GM18499 (cell line): ENCODE results near the gene TNFRSF8.
"Not testable (repeated sequence)": the region's sequence is repeated elsewhere in the genome, so short reads cannot be mapped to it uniquely, and the experiment has no call there.

Source experiments
- ATAC-seq: cut with Tn5 transposase; IDR thresholded peaks from one replicate; pipeline ENCODE4 v1.9.1; 2021; ENCODE audit warnings: moderate number of reproducible peaks; ENCODE audit not compliant: insufficient read depth, unreplicated experiment

TNFRSF8 gene

DNA sequence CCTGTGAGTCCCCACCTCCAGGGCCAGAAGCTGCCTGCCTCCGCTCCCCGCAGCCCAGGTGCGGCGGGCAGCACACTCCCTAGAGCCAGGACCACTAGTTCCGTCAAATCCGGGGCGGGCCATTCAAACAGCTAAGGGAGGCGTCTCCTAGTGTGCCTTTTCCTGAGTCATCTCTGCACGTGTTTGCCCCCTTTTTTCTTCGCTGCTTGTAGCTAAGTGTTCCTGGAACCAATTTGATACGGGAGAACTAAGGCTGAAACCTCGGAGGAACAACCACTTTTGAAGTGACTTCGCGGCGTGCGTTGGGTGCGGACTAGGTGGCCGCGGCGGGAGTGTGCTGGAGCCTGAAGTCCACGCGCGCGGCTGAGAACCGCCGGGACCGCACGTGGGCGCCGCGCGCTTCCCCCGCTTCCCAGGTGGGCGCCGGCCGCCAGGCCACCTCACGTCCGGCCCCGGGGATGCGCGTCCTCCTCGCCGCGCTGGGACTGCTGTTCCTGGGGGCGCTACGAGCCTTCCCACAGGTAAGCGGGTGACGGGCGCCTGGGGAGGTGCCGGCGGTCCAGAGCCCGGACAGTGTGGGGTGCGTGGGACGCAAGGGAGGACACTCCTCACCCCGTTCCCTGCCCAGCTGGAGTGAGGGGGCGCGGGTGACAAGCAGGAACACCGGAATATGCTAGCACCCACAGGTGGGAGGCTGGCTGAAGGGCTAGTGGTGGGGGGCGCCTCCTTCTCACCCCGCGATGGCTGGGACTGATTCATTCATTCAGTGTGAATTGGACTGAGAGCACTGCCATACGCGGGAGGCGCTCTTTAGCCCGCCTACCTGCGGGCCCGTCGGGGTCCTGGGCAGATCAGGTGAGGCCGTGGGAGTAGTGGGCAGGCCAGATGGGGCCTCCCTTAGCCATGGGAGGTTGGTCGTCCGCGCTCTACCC, at the start of gene TNFRSF8:
TSS of gene TNFRSF8 (plus strand) at position 163 of the 932 bp plus-strand sequence. CDS start at position 459, 296 bp downstream.
- ATAC-seq = no peak

DNA sequence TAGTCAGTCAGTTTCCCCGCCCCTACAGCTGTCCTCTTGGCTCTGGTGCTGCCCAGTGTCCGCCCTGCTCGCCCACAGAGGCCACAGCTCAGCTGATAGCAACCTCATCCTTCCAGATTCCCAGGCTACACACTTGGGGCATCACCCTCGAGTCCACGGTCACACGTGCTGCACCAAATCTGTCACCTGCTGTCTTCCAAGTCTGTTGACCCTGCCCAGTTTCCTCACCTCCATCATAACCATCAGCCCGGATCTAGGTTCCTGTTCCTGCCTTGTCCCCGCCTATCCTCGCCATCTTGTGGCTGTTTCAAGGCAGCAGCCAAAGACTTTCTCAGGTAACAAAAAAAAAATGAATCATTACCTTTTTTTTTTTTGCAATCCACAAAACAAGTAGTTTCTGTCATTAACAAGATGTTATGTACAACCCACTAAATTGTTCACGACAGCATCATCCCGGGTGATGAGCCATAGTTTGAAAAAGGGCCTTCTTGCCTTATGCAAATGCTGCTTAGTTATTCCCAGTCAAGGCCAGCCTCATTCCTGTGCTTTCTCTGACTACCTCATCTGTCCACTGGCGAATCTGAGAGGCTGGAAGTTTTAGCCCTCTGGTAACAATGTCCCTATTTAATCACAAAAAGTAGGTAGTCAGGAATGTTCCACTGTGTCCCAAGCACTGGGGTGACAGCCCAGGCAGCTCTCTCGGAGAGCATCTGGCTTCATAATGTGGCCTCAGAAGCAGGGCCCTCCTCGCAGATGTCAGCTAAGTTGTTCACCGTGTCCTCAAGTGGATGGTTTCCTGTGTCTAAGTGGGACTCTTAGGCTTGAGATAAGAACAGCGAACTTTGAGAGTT, 48.7 kb upstream of the TNFRSF8 start:
- ATAC-seq = no peak

DNA sequence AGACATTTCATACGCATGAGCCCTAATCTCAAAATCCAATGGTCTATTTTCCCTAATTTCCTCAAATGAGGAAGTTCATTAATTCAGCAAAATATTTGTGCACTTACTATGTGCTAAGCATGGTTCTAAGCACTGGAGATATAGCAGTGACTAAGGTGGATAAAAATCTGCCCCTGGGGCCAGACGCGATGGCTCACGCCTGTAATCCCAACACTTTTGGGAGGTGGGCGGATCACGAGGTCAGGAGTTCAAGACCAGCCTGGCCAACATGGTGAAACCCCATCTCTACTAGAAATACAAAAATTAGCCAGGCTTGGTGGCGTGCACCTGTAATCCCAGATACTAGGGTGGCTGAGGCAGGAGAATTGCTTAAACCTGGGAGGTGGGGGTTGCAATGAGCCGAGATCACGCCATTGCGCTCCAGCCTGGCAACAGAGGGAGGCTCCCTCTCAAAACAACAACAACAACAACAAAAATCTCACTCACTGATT, 48.1 kb upstream of the TNFRSF8 start:
- ATAC-seq = no peak

DNA sequence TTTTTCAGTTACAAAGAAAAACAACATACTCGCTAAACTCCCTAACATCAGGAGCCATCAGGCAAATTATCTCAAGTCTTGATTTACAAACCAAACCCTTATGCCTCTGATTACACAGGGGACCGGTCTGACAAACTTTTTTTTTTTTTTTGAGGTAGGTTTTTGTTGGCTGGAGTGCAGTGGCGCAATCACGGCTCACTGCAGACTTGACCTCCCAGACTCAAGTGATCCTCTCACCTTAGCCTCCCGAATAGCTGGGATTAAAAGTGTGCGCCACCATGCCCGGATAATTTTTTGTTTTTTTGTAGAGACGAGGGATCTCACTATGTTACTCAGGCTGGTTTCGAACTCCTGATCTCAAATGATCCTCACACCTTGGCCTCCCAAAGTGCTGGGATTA, 47.6 kb upstream of the TNFRSF8 start:
- no peak for ATAC-seq

DNA sequence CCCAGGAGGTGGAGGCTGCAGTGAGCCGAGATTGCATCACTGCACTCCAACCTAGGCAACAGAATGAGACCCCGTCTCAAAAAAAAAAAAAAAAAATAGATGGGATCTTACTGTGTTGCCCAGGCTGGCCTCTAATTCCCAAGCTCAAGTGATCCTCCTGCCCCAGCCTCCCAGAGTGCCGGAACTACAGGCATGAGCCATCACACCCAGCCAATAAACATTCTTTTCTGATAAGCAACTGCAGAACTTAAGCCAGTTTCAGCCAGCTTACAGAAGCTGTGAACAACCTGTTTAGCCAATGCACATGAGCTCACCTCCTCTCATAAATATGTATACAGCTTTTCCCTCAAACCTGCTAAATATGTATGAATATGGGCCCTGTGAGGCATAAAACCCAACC, 46.9 kb upstream of the TNFRSF8 start:
- no peak for ATAC-seq

DNA sequence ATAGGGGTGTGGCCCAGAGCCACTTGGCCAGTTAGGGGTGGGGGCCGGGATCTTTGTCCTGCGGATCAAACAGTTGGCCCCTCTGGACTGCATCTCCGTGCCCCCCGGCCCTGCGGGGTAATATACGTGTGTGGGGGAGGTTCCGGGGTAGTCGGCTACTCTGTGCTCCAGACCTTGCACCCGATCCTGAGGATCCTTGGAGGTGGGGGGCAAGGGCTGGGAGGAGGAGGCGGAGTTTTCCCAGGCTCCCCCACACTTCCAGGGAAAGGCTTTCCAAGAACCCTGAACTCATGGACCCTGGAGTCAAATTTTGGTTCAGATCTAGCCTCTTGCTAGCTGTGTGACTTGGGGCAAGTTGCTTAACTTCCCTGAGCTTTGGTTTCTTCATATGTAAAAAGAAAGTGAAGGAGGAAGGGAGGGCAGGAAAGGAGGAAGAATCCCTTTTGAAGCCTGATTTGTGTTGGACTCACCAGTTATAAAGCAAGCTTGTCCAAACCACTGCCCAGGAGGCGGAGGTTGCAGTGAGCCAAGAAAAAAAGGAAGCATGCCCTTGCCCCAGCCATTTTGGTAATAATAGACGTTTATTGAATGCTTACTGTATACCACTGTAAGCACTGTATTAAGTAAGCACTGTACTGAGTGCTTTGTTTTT, 43.1 kb upstream of the TNFRSF8 start:
- ATAC-seq = no peak

DNA sequence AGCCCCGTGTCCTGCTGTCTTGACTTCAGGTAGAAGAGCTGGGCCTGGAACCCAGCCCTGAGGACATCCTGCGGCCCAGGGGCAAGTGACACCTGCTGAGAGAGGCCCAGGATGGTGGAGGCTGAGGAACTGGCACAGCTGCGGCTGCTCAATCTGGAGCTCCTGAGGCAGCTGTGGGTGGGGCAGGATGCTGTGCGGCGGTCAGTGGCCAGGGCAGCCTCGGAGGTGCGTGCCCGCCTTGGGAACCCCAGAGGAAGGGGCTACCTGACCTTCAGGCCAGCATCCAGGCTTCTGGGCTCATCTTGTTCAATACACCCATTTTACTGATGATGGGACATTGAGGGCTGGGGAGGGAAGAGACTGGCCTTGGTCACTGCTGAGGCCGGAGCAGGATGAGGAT, 41.5 kb upstream of the TNFRSF8 start:
- no peak for ATAC-seq

DNA sequence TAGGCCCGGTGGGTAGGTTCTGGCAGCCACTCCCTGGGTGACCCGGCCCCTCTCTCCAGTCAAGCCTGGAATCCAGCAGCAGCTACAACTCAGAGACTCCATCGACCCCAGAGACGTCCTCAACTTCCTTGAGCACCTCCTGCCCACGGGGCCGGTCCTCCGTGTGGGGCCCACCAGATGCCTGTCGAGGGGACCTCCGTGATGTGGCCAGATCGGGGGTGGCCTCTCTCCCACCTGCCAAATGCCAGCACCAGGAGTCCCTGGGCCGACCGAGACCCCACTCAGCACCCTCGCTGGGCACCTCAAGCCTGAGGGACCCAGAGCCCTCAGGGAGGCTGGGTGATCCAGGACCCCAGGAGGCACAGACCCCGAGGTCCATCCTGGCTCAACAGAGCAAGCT, 41.1 kb upstream of the TNFRSF8 start:
- ATAC-seq = no peak

DNA sequence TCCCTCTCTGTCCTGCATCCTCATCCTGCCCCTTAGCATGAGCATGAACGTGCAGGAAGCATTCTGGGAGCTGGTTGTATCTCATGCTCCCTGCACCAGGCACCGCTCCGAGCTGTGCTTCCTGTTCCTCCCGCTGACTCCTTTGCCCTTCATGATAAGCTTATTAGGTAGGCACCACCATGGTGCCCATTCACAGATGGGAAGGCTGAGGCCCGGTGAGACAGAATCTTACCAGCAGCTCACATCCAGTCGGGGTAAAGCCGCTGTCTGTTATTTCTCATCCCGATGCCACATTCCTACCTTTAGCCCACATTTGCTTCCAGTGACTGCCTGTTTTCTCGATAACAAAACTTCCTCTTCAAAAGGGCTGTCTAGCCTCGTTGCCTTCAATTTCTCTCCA, 36.5 kb upstream of the TNFRSF8 start:
- ATAC-seq = no peak

DNA sequence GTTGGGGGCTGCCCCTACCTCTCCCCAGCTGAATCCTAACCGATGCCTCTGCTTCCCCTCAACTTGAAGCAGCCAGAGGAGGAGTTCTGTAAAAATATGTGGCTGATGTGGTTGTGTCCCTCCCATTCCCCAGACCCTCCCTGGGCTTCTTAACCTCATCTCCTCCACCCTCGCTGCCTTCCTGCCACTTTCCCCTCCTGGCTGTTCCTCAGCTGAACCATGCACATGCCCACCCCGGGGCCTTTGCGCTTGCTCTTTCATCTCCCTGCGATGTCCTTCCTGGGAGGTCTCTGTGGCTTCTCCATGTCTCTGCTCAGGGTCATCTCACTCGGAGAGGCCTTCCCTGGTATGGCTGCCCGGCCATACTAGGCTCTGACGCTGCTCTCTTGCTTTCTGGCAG, 34.9 kb upstream of the TNFRSF8 start:
- ATAC-seq = no peak

DNA sequence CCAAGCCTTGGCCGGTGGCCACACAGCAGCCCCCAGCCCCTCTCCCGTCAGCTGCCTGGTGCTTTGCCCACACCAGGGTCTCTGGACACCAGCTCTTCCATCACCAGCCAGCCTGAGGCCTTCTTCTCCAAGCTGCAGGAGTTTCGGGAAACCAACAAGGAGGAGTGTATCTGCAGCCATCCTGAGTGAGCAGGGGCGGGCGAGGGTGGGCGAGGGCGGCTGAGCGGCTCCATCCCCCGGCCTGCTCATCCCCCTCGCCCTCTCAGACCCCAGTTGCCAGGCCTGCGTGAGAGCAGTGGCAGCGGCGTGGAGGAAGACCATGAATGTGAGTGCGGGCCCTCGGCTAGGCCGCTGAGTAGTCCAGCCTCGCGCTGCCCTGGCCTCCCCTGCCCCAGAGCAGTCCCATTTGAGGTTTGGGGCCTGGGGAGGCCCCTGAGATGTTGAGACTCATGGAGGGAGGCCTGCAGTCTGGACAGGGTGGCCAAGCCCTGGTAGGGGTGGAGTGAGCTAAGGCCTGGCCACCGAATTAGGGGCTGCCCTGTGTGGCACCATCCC, 34.1 kb upstream of the TNFRSF8 start:
- ATAC-seq = no peak

DNA sequence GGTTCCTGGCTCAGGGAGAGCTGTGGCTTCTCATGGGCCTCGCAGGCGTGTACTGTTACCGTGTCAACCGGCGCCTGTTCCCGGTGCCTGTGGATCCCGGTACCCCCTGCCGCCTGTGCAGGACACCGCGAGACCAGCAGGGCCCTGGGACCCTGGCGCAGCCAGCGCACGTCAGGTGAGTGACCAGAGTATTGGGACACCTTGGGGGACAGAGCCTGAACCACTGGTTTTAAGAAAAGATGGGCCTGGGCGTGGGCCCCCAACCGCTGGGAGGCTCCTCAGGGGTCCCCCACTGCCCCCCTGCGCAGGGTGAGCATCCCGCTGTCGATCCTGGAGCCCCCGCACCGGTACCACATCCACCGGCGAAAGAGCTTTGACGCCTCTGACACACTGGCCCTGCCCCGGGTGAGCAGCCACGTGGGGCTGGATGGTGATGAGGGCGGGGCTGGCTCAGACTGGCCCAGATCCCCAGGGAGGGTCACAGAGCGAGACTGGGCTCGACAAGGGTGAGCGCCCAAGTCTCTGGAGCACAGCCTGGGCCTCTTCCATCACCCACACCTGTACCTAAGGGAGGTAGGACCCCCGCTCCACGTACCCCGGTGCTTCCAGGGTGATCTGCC, 33.3 kb upstream of the TNFRSF8 start:
- ATAC-seq = no peak

DNA sequence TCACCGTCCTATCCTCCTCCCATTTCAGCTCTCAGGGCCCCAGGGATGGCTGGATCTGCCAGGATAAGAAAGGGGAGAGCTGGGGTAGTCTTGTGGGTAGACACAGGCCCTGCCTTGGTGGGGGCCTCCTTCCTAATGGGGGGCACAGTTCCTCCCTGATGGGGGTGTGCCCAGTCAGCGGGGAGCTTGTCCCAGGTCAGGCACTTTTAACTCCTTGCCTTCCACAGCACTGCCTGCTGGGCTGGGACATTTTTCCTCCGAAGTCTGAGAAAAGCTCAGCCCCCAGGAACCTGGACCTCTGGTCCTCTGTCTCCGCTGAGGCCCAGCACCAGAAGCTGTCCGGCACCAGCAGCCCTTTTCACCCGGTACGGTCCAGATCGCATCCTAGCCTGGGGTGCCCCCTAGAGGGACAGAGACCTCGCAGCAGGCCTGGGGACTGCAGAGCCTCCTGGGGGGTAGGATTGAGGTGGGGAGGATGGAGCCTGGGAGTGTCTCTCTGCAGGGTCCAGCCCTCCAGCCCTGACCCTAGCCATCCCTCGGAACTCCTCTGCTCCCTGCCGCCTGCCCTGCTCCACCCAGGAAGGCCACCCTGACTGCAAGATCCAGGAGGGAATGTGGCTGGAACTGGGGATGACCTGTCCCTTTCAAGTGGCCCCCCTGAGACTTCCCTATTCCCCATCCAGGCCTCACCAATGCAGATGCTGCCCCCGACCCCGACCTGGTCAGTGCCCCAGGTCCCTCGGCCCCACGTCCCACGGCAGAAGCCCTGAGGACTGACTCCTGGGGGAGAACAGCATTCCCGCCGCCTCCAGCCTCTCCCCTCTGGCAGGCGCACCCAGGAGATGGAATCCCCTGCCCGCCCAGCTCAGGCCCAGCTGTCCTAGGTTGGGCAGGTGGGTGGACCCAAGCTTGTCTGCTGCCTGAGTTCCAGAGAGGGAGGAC, 31.8 kb upstream of the TNFRSF8 start:
- no peak for ATAC-seq

DNA sequence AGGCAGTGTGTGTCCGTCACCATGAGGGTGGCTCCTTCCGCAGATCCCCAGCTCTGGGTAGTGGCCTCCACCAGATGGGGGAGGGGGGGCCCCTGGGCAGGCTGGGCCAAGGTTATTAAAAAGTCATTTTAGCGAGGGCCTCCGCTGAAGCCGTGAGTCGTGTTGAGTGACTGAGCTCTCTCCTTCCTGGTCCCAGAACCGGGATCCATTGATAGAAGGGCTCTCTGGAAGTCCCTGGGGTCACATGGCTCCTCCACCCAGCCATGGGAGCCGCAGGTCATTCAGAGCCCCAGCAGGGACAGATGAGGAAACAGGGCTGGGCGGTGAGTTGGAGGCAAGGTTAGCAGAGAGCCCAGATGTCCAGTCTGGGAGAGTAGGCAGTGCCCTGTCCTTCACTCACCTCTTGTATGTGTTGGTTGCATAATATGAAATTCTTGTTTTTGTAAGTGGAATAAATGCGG, 30.9 kb upstream of the TNFRSF8 start:
- no peak for ATAC-seq

DNA sequence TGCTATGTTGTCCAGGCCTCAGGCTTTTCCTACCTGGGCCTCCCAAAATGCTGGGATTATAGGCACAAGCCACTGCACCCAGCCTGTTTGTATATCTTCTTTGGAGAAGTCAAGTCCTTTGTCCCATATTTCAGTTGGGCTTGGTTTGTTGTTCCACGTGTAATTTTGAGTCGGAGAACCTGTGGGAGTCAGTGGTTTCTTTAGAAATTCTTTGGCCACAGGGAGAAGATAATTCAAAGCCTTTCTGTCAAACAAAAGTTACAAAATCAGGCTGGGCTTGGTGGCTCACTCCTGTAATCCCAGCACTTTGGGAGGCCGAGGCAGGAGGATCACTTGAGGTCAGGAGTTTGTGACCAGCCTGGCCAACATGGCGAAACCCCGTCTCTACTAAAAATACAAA, 29.7 kb upstream of the TNFRSF8 start:
- not testable (repeated sequence) for ATAC-seq

DNA sequence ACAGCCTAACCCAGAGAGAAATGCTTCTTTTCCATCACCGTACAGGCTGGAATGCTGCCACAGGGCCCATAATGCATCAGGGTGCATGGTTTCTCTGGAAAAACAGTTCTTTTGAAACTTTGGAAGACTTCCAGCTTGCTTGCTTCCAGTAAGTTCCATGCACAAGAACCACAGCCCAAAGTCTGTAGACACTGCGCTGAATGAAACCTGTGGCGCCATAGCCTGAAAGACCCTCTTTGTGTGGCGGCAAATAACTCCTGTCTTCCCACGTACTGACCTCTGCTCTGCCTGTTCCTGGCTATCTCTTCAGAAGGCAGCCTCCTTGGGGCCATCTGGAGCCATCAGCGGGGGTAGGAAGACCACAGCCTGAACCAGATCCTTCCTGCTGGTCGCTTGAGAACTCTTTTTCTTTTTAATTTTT, 28.7 kb upstream of the TNFRSF8 start:
- no peak for ATAC-seq

DNA sequence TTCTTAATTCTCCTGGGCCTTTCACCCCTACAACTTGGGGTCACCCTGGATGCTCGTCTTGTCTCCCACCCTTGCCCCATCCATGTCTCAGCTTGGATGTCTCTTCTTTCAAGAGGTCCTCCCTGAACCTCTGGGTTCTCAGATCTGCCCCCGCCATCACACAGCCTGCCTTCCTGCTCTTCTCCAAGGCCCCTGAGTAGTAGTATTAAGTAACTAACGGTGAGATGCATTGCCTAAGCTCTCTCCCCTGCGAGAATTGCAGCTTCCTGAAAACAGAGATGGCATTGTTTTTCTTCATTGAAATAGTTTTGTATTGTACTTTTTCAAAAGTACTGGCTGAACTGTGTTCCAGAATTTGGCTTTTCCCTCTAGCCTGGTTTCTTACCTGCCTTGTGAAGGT, 27.8 kb upstream of the TNFRSF8 start:
- ATAC-seq = no peak

DNA sequence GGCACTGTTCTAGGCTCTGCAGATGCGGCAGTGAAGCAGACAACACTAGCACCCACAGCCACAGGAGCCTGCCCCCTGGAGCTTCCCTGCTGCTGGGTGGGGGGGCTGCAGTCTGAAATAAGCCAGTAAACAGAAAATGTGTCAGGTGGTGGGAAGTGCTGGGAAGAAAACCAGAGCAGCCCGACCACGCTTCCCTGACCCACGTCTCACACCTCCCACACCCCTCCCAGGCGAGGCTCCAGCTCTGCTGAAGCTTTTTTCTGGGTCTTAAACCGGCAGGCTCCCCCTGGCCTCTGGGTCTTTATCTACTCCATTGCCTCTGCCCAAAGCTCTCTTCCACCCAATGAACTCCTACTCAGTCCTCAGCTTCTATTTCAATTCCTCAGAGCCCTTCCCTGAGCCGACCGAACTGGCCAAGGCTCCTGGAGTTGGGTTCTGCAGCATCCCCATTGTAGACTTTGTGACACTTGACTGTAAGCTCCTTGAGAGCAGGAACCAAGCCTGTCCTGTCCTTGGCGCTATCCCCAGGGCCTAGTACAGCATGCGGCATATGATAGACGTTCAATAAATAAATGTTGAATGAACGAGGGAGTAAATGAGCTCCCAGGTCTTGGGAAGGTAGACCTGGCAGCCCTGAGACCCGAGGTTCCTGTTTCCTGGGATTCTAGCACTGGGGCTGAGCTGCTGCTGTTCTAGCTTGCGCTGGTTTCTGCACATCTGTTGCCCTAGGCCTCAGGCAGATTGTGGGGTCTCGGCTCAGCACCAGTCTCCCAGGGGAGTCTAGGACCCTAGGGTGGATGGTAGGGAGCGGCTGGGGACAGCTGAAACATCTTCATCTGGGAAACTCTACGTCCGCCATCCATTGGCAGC, 25.4 kb upstream of the TNFRSF8 start:
- no peak for ATAC-seq
